Measurements from ENCODE around the gene CLASP1. TPM values are rescaled to one million over a fixed set of nuclear protein-coding genes. Genes with fewer than 3 reads are reported as not detected.

The CLASP1 gene
- total RNA-seq, 1 donor from 2014 or later: 90.4 TPM

- DNase-seq (ENCODE audit: extremely low spot score in 2 of 2): no peak
- Histone ChIP-seq H3K4me3 (peak overlapping the region in 1 of 2 donors; percentile 3), H3K27me3 (no peaks in the 10 kb centered on the region), H3K4me1 (peaks cover 26% of the 10 kb centered on the region), H3K36me3 (no peaks in the 10 kb centered on the region), H3K9me3 (no peaks in the 10 kb centered on the region), H3K27ac (no peak overlapping the region)
- intact Hi-C loops (cut with DNase I): no loop called here
- TF ChIP-seq POLR2A (IDR thresholded peaks at IDR 0.05) (no peak), POLR2AphosphoS5 (IDR thresholded peaks at IDR 0.05; ENCODE audit: insufficient read depth in 1 of 2, low read depth in 1 of 2) (peak in 1 of 2 donors; percentile 9)
These were observed 52.8 kb downstream of the CLASP1 start for GRCh38 chr2:121596221-121597080.

DNA sequence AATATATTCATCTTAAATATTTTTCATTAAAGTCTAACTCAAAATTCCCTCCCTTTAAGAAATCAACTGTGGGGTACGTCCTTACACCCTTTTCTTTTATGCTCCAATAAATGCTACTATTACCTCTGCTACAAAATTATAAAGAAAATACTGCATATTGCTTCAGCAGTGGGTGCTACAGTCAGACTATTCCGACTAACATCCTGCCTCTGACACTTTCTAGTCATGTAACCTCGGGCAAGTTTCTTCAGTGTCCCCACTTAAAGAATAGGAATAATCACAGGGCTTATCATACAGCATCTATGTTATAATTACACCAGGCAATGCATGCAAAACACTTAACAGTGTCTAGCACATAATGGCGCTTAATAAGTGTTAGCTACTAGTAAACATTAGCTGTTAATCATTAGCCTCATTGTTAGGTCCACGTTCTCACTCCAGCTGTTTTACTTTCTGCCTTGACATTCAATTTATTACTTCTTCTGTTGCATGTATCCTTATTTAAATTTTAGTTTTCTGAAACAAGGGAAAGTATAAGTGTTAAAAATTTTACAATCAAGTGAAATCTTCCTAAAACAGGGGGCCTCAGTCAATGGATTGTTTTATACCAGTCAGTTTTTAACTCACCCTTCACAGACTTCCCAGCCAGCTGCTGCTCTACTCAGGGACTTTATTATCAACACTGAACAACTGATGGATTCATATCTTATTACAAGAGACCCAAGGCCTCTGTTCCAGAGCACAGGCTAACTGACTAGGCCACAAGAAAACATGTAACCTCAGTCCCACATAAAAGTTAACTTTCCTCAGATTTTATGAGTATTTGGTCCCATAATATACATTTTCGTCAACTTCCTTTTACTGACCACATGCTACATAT, 54.0 kb downstream of the CLASP1 start:
- DNase-seq (ENCODE audit: extremely low spot score in 2 of 2): no peak
- Histone ChIP-seq H3K4me3 (no peak overlapping the region), H3K27me3 (no peaks in the 10 kb centered on the region), H3K27ac (no peak overlapping the region), H3K4me1 (peaks cover 26% of the 10 kb centered on the region), H3K36me3 (no peaks in the 10 kb centered on the region), H3K9me3 (no peaks in the 10 kb centered on the region)
- intact Hi-C loops (cut with DNase I): no loop called here
- TF ChIP-seq POLR2A (IDR thresholded peaks at IDR 0.05) (no peak), POLR2AphosphoS5 (IDR thresholded peaks at IDR 0.05; ENCODE audit: insufficient read depth in 1 of 2, low read depth in 1 of 2) (no peak), CTCF (IDR thresholded peaks at IDR 0.05) (no peak)

DNA sequence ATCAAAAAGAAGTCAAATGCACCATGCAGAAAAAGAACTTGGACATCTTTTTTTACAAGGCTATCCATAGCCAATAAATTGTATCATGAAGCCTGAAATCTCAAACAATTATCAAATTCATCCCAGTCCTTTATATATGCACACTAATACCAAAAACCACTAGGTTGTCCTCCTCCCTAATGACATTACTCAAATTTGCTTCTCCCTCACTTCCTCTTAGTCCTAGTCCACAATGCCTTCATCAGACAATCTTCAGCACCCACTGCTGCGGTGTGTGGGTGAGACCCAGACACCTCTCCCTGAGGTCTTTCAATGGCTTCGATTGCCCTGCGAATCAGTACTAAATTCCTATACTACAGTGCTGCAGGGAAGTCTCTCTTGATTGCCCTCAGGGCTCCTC, 58.1 kb downstream of the CLASP1 start:
- Histone ChIP-seq H3K27me3 (no peaks in the 10 kb centered on the region), H3K27ac (no peak overlapping the region), H3K9me3 (no peaks in the 10 kb centered on the region), H3K36me3 (no peaks in the 10 kb centered on the region), H3K4me3 (no peak overlapping the region), H3K4me1 (peaks cover 8% of the 10 kb centered on the region)
- intact Hi-C loops (cut with DNase I): no loop called here
- no peak for DNase-seq (ENCODE audit: extremely low spot score in 2 of 2)
- TF ChIP-seq POLR2AphosphoS5 (IDR thresholded peaks at IDR 0.05; ENCODE audit: insufficient read depth in 1 of 2, low read depth in 1 of 2) (no peak), CTCF (IDR thresholded peaks at IDR 0.05) (no peak), POLR2A (IDR thresholded peaks at IDR 0.05) (no peak)

- H3K27me3 ChIP-seq: no peaks in the 10 kb centered on the region
- intact Hi-C loops (cut with DNase I): no loop called here
- no peaks in the 10 kb centered on the region for H3K9me3 ChIP-seq
- TF ChIP-seq POLR2A (IDR thresholded peaks at IDR 0.05) (no peak), POLR2AphosphoS5 (IDR thresholded peaks at IDR 0.05; ENCODE audit: insufficient read depth in 1 of 2, low read depth in 1 of 2) (no peak), CTCF (IDR thresholded peaks at IDR 0.05) (no peak)
- DNase-seq (ENCODE audit: extremely low spot score in 2 of 2): no peak
- no peak overlapping the region for H3K27ac ChIP-seq
- H3K4me3 ChIP-seq: no peak overlapping the region
- H3K36me3 ChIP-seq: no peaks in the 10 kb centered on the region
- H3K4me1 ChIP-seq: no peaks in the 10 kb centered on the region
These were observed 60.9 kb downstream of the CLASP1 start for GRCh38 chr2:121588357-121588756.

- no peak overlapping the region for H3K27ac ChIP-seq
- H3K27me3 ChIP-seq: no peaks in the 10 kb centered on the region
- DNase-seq (ENCODE audit: extremely low spot score in 2 of 2): no peak
- H3K4me3 ChIP-seq: no peak overlapping the region
- H3K9me3 ChIP-seq: no peaks in the 10 kb centered on the region
- no peaks in the 10 kb centered on the region for H3K4me1 ChIP-seq
- intact Hi-C loops (cut with DNase I): no loop called here
- no peak for TF ChIP-seq POLR2AphosphoS5 (IDR thresholded peaks at IDR 0.05; ENCODE audit: insufficient read depth in 1 of 2, low read depth in 1 of 2)
- no peak for TF ChIP-seq CTCF (IDR thresholded peaks at IDR 0.05)
- no peak for TF ChIP-seq POLR2A (IDR thresholded peaks at IDR 0.05)
- H3K36me3 ChIP-seq: no peaks in the 10 kb centered on the region
These were observed 62.1 kb downstream of the CLASP1 start for GRCh38 chr2:121587131-121587530.

Measured in vagina (tissue), 2 donors.